ENCODE results near the gene MRPL10.

The MRPL10 gene

GRCh38 chr17:47857551-47858455, 26.5 kb upstream of the MRPL10 start:
- DNase-seq, result no peak

- no peak for DNase-seq
Observed at GRCh38 chr17:47856830-47857229, 25.5 kb upstream of the MRPL10 start.

- no peak for DNase-seq
Observed at GRCh38 chr17:47855737-47856136, 24.4 kb upstream of the MRPL10 start.

GRCh38 chr17:47853616-47854015, 22.3 kb upstream of the MRPL10 start:
- no peak for DNase-seq

GRCh38 chr17:47852113-47852949, 21.0 kb upstream of the MRPL10 start:
- no peak for DNase-seq

- DNase-seq, result no peak
Observed at GRCh38 chr17:47851764-47852112, 20.4 kb upstream of the MRPL10 start.

- no peak for DNase-seq
Observed at GRCh38 chr17:47850692-47851573, 19.6 kb upstream of the MRPL10 start, which contains the start of gene SP6. TSS of gene SP6 (minus strand) at chr17:47851163. CDS start at chr17:47848429, 2,734 bp downstream.

- no peak for DNase-seq
Observed at GRCh38 chr17:47850373-47850691, 19.0 kb upstream of the MRPL10 start.

GRCh38 chr17:47848198-47848513, 16.8 kb upstream of the MRPL10 start:
- no peak for DNase-seq

- no peak for DNase-seq
Observed at GRCh38 chr17:47847341-47848197, 16.2 kb upstream of the MRPL10 start.

GRCh38 chr17:47846716-47847340, 15.5 kb upstream of the MRPL10 start:
- DNase-seq, result no peak

GRCh38 chr17:47845716-47846075, 14.4 kb upstream of the MRPL10 start:
- no peak for DNase-seq

GRCh38 chr17:47844814-47845715, 13.7 kb upstream of the MRPL10 start:
- no peak for DNase-seq

- DNase-seq, result no peak
Observed at GRCh38 chr17:47844227-47844626, 12.9 kb upstream of the MRPL10 start.

GRCh38 chr17:47843391-47843730, 12.0 kb upstream of the MRPL10 start:
- no peak for DNase-seq

- DNase-seq, result no peak
Observed at GRCh38 chr17:47841488-47842291, 10.3 kb upstream of the MRPL10 start.

- DNase-seq, result peak; percentile 81
Observed at GRCh38 chr17:47840742-47841487, 9.6 kb upstream of the MRPL10 start, which contains the start of gene SCRN2. TSS of gene SCRN2 (minus strand) at chr17:47841273. CDS start at chr17:47840843, 430 bp downstream.

GRCh38 chr17:47840001-47840741, 8.8 kb upstream of the MRPL10 start:
- DNase-seq, result no peak

Data from NCI-H1694 treated with DMSO at 0.1 percent for 48 hours (cell line).